HG03095 (cell line): ENCODE results near the gene ADISSP.

ENCODE experiments used
- ATAC-seq: cut with Tn5 transposase; IDR thresholded peaks from one replicate; pipeline ENCODE4 v1.9.1; 2021; ENCODE audit warnings: moderate library complexity; ENCODE audit not compliant: unreplicated experiment

Gene ADISSP

GRCh38 chr20:3755814-3756480 is 11.6 kb downstream of the ADISSP start:
- no peak for ATAC-seq

- no peak for ATAC-seq
Observed at GRCh38 chr20:3755269-3755668, 12.3 kb downstream of the ADISSP start.

GRCh38 chr20:3754276-3754630 is 13.3 kb downstream of the ADISSP start:
- no peak for ATAC-seq

- no peak for ATAC-seq
Observed at GRCh38 chr20:3753501-3754275, 13.9 kb downstream of the ADISSP start.

- no peak for ATAC-seq
Observed at GRCh38 chr20:3753098-3753497, 14.5 kb downstream of the ADISSP start.

- ATAC-seq = no peak
Observed at GRCh38 chr20:3752386-3752759, 15.2 kb downstream of the ADISSP start.

GRCh38 chr20:3751675-3752385 is 15.7 kb downstream of the ADISSP start:
- no peak for ATAC-seq

GRCh38 chr20:3751305-3751674 is 16.3 kb downstream of the ADISSP start:
- no peak for ATAC-seq

GRCh38 chr20:3749689-3750531 is 17.6 kb downstream of the ADISSP start:
- ATAC-seq = no peak

- no peak for ATAC-seq
Observed at GRCh38 chr20:3749087-3749688, 18.4 kb downstream of the ADISSP start.

- ATAC-seq = no peak
Observed at GRCh38 chr20:3748073-3748472, 19.5 kb downstream of the ADISSP start.

GRCh38 chr20:3747471-3747870 is 20.1 kb downstream of the ADISSP start:
- no peak for ATAC-seq

- ATAC-seq = no peak
Observed at GRCh38 chr20:3745686-3746173, 21.8 kb downstream of the ADISSP start.

- ATAC-seq = no peak
Observed at GRCh38 chr20:3744806-3745685, 22.5 kb downstream of the ADISSP start.

- ATAC-seq = no peak
Observed at GRCh38 chr20:3744037-3744436, 23.5 kb downstream of the ADISSP start.

GRCh38 chr20:3743251-3743650 is 24.3 kb downstream of the ADISSP start:
- ATAC-seq = no peak

- ATAC-seq = no peak
Observed at GRCh38 chr20:3741836-3742458, 25.6 kb downstream of the ADISSP start.

GRCh38 chr20:3740615-3741301 is 26.8 kb downstream of the ADISSP start:
- ATAC-seq = no peak
